Stimulated activated effector memory CD8-positive, alpha-beta T cell treated with anti-CD3 and anti-CD28 coated beads, Interleukin-12 subunit alpha, Interleukin-12 subunit beta, amount 100 ng/mL, for 72 hours (primary cell): ENCODE measurements around the gene CDH13.

Experiments
- ATAC-seq: fragments of 150-1000 bp; cut with Tn5 transposase; 2 replicates; pipeline ENCODE4 v1.10.0; 2021
- DNase-seq, 2 donors: peaks; one replicate each; pipeline ENCODE4 v3.0.0; 2021 to 2022; ENCODE audit warnings: low spot score in 2 of 2
- H3K27ac Mint-ChIP-seq: one replicate; pipeline ENCODE4 v1.8.0; 2022; ENCODE audit warnings: mild to moderate bottlenecking, mixed read lengths
- H3K36me3 Mint-ChIP-seq: one replicate; pipeline ENCODE4 v1.8.0; 2022; ENCODE audit warnings: mild to moderate bottlenecking, mixed read lengths
- H3K4me1 Mint-ChIP-seq: one replicate; pipeline ENCODE4 v1.8.0; 2022; ENCODE audit warnings: mixed read lengths
- H3K4me3 Mint-ChIP-seq: one replicate; pipeline ENCODE4 v1.8.0; 2022; ENCODE audit warnings: mild to moderate bottlenecking, mixed read lengths
- H3K9me3 Mint-ChIP-seq: one replicate; pipeline ENCODE4 v1.8.0; 2022; ENCODE audit warnings: mixed read lengths

Gene CDH13

GRCh38 chr16:82636485-82636884 is 9.7 kb downstream of the CDH13 start:
- H3K4me1 Mint-ChIP-seq, result peaks cover 18% of the 10 kb centered on the region
- DNase-seq, result no peak
- no peak overlapping the region for H3K4me3 Mint-ChIP-seq
- no peak overlapping the region for H3K27ac Mint-ChIP-seq
- no peaks in the 10 kb centered on the region for H3K36me3 Mint-ChIP-seq
- H3K9me3 Mint-ChIP-seq, result no peaks in the 10 kb centered on the region
- no peak for ATAC-seq

GRCh38 chr16:82636958-82637357 is 10.2 kb downstream of the CDH13 start:
- no peaks in the 10 kb centered on the region for H3K36me3 Mint-ChIP-seq
- H3K4me3 Mint-ChIP-seq, result no peak overlapping the region
- peaks cover 22% of the 10 kb centered on the region for H3K4me1 Mint-ChIP-seq
- DNase-seq (no peak), ATAC-seq (no peak)
- H3K27ac Mint-ChIP-seq, result no peak overlapping the region
- no peaks in the 10 kb centered on the region for H3K9me3 Mint-ChIP-seq

GRCh38 chr16:82638095-82638798 is 11.5 kb downstream of the CDH13 start:
- Mint-ChIP-seq H3K27ac (no peak overlapping the region), H3K4me3 (no peak overlapping the region), H3K9me3 (no peaks in the 10 kb centered on the region), H3K36me3 (no peaks in the 10 kb centered on the region), H3K4me1 (peaks cover 22% of the 10 kb centered on the region)
- ATAC-seq (no peak), DNase-seq (no peak)

- Mint-ChIP-seq H3K4me3 (no peak overlapping the region), H3K9me3 (no peaks in the 10 kb centered on the region), H3K27ac (no peak overlapping the region), H3K4me1 (peaks cover 22% of the 10 kb centered on the region), H3K36me3 (no peaks in the 10 kb centered on the region)
- ATAC-seq, result no peak
- DNase-seq, result no peak
These were observed 12.5 kb downstream of the CDH13 start for GRCh38 chr16:82639263-82639662.

GRCh38 chr16:82639666-82640336 is 13.0 kb downstream of the CDH13 start:
- ATAC-seq (peak; percentile 69), DNase-seq (peak; percentile 42 to 72)
- Mint-ChIP-seq H3K4me3 (no peak overlapping the region), H3K36me3 (no peaks in the 10 kb centered on the region), H3K4me1 (peaks cover 21% of the 10 kb centered on the region), H3K27ac (no peak overlapping the region), H3K9me3 (no peaks in the 10 kb centered on the region)

- no peaks in the 10 kb centered on the region for H3K9me3 Mint-ChIP-seq
- H3K4me3 Mint-ChIP-seq, result no peak overlapping the region
- H3K36me3 Mint-ChIP-seq, result no peaks in the 10 kb centered on the region
- ATAC-seq (peak; percentile 69), DNase-seq (no peak)
- peaks cover 15% of the 10 kb centered on the region for H3K4me1 Mint-ChIP-seq
- H3K27ac Mint-ChIP-seq, result no peak overlapping the region
These were observed 14.7 kb downstream of the CDH13 start for GRCh38 chr16:82641336-82641984.

- Mint-ChIP-seq H3K36me3 (no peaks in the 10 kb centered on the region), H3K27ac (no peak overlapping the region), H3K4me1 (peaks cover 26% of the 10 kb centered on the region), H3K9me3 (no peaks in the 10 kb centered on the region), H3K4me3 (no peak overlapping the region)
- ATAC-seq (no peak), DNase-seq (no peak)
These were observed 16.4 kb downstream of the CDH13 start for GRCh38 chr16:82643136-82643535.

- H3K36me3 Mint-ChIP-seq, result no peaks in the 10 kb centered on the region
- DNase-seq, result no peak
- no peak overlapping the region for H3K4me3 Mint-ChIP-seq
- no peaks in the 10 kb centered on the region for H3K9me3 Mint-ChIP-seq
- no peak overlapping the region for H3K27ac Mint-ChIP-seq
- peaks cover 28% of the 10 kb centered on the region for H3K4me1 Mint-ChIP-seq
- ATAC-seq, result no peak
These were observed 17.3 kb downstream of the CDH13 start for GRCh38 chr16:82643936-82644630.

- peaks cover 40% of the 10 kb centered on the region for H3K4me1 Mint-ChIP-seq
- no peak overlapping the region for H3K27ac Mint-ChIP-seq
- no peaks in the 10 kb centered on the region for H3K36me3 Mint-ChIP-seq
These were observed 19.7 kb downstream of the CDH13 start for GRCh38 chr16:82646504-82646903.

GRCh38 chr16:82649766-82650165 is 23.0 kb downstream of the CDH13 start:
- peaks cover 10% of the 10 kb centered on the region for H3K36me3 Mint-ChIP-seq
- H3K9me3 Mint-ChIP-seq, result no peaks in the 10 kb centered on the region
- ATAC-seq (no peak), DNase-seq (no peak)
- H3K27ac Mint-ChIP-seq, result peak overlapping the region; percentile 0
- no peak overlapping the region for H3K4me3 Mint-ChIP-seq
- H3K4me1 Mint-ChIP-seq, result peaks cover 68% of the 10 kb centered on the region

More at GRCh38 chr16:82646504-82646903, 19.7 kb downstream of the CDH13 start:
- Mint-ChIP-seq H3K4me3 (no peak overlapping the region), H3K9me3 (no peaks in the 10 kb centered on the region)
- no peak for DNase-seq
- peak; percentile 72 for ATAC-seq

GRCh38 chr16:82650804-82651203 is 24.0 kb downstream of the CDH13 start:
- H3K27ac Mint-ChIP-seq, result peak overlapping the region; percentile 15
- H3K36me3 Mint-ChIP-seq, result peaks cover 15% of the 10 kb centered on the region
- no peak for ATAC-seq
- H3K4me3 Mint-ChIP-seq, result no peak overlapping the region
- H3K4me1 Mint-ChIP-seq, result peaks cover 79% of the 10 kb centered on the region
- DNase-seq, result no peak
- H3K9me3 Mint-ChIP-seq, result no peaks in the 10 kb centered on the region

GRCh38 chr16:82651921-82652601 is 25.3 kb downstream of the CDH13 start:
- Mint-ChIP-seq H3K4me1 (peaks cover 83% of the 10 kb centered on the region), H3K27ac (peak overlapping the region; percentile 92), H3K4me3 (peak overlapping the region; percentile 61), H3K9me3 (no peaks in the 10 kb centered on the region), H3K36me3 (peaks cover 15% of the 10 kb centered on the region)
- DNase-seq (no peak), ATAC-seq (no peak)

- DNase-seq (no peak), ATAC-seq (no peak)
- peak overlapping the region; percentile 61 for H3K4me3 Mint-ChIP-seq
- no peaks in the 10 kb centered on the region for H3K9me3 Mint-ChIP-seq
- peaks cover 85% of the 10 kb centered on the region for H3K4me1 Mint-ChIP-seq
- peak overlapping the region; percentile 92 for H3K27ac Mint-ChIP-seq
- peaks cover 15% of the 10 kb centered on the region for H3K36me3 Mint-ChIP-seq
These were observed 26.1 kb downstream of the CDH13 start for GRCh38 chr16:82652826-82653225.

- H3K9me3 Mint-ChIP-seq, result no peaks in the 10 kb centered on the region
- H3K36me3 Mint-ChIP-seq, result peaks cover 15% of the 10 kb centered on the region
- peak overlapping the region; percentile 61 for H3K4me3 Mint-ChIP-seq
- H3K27ac Mint-ChIP-seq, result peak overlapping the region; percentile 92
- ATAC-seq (peak; percentile 86), DNase-seq (peak; percentile 42 to 78)
- peaks cover 95% of the 10 kb centered on the region for H3K4me1 Mint-ChIP-seq
These were observed 27.1 kb downstream of the CDH13 start for GRCh38 chr16:82653550-82654511.
